Activated naive CD4-positive, alpha-beta T cell treated with anti-CD3 and anti-CD28 coated beads for 36 hours (primary cell): ENCODE data around the gene MAGEB4. TPM values are rescaled to one million over a fixed set of nuclear protein-coding genes. Genes with fewer than 3 reads are reported as not detected.

Source experiments
- CTCF ChIA-PET: fragments of 350-600 bp; sonication (Branson Sonifier 250); formaldehyde crosslinking; loops from one replicate; lab custom pipeline; 2021; ENCODE audit warnings: antibody characterized with exemption; lab: Charles Lee
- DNase-seq: peaks from one replicate; pipeline ENCODE4 v3.0.0-alpha.2; 2020
- H3K27ac Mint-ChIP-seq: one replicate; pipeline ENCODE4 v1.8.0; 2021; ENCODE audit warnings: mild to moderate bottlenecking, mixed read lengths
- H3K27me3 Mint-ChIP-seq: one replicate; pipeline ENCODE4 v1.8.0; 2021; ENCODE audit warnings: low read depth, mixed read lengths
- H3K36me3 Mint-ChIP-seq: one replicate; pipeline ENCODE4 v1.8.0; 2021; ENCODE audit warnings: low read depth, mixed read lengths
- H3K4me1 Mint-ChIP-seq: one replicate; pipeline ENCODE4 v1.8.0; 2021; ENCODE audit warnings: low read depth, mixed read lengths
- H3K4me3 Mint-ChIP-seq: one replicate; pipeline ENCODE4 v1.8.0; 2021; ENCODE audit warnings: mild to moderate bottlenecking, moderate library complexity, mixed read lengths
- H3K9me3 Mint-ChIP-seq: one replicate; pipeline ENCODE4 v1.8.0; 2021; ENCODE audit warnings: mixed read lengths
- intact Hi-C: fragments of 100-400 bp; cut with micrococcal nuclease; formaldehyde crosslinking; loops from one replicate; pipeline ENCODE4 v1.15.1; 2023
- total RNA-seq, 2 experiments: library from RNA; stranded (reverse); gene quantifications; one replicate each; pipeline ENCODE4 v1.2.3, GENCODE V29; 2021

Gene MAGEB4
- total RNA-seq, 2 experiments from 2014 or later, result not detected

DNA sequence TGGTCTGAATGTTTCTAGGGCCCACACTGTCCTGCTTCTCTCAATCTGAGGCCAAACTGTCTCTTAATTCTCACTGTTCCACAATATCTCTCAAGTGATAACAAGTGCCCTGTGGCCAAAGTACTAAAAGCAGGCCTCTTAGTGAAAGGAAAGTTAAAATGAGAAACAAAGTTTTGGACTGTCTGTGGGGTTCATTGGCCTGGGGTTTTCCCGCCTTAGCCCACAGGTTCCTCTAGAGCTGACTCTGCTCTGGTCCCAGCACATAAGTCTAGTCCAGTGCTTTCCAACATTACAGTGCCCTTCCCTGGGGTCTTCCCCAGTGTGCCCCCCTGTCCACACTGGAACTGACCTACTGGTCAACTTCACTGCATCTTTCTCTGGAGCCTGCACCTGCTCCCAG lies 11.5 kb downstream of the MAGEB4 start:
- H3K27ac Mint-ChIP-seq, result no peak overlapping the region
- intact Hi-C loops, result no loop called here
- H3K9me3 Mint-ChIP-seq, result no peaks in the 10 kb centered on the region
- CTCF ChIA-PET, result no interaction called here
- no peaks in the 10 kb centered on the region for H3K27me3 Mint-ChIP-seq
- H3K4me1 Mint-ChIP-seq, result no peaks in the 10 kb centered on the region
- H3K4me3 Mint-ChIP-seq, result no peak overlapping the region
- no peak for DNase-seq
- no peaks in the 10 kb centered on the region for H3K36me3 Mint-ChIP-seq

DNA sequence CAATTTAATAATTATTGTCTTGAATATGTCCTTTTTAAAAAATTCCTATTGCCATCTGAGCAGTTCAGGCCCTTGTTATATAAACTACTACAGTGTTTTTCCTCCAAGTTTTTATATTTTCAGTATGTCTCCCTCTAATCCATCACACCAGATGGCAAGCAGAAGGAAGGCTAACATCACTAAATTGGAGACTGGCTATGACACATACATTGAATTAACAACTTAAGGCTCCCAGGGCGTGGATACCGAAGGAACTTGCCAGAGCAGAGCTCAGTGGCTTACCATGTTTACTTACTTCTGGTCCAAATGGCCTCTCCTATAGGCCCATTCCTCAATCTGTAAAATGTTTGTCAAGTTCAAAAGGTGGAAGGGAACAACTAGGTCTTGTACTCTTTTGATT lies 18.1 kb downstream of the MAGEB4 start:
- H3K36me3 Mint-ChIP-seq, result no peaks in the 10 kb centered on the region
- no peaks in the 10 kb centered on the region for H3K9me3 Mint-ChIP-seq
- CTCF ChIA-PET, result no interaction called here
- no peaks in the 10 kb centered on the region for H3K27me3 Mint-ChIP-seq
- no peak overlapping the region for H3K4me3 Mint-ChIP-seq
- DNase-seq, result no peak
- intact Hi-C loops, result no loop called here
- H3K27ac Mint-ChIP-seq, result no peak overlapping the region
- no peaks in the 10 kb centered on the region for H3K4me1 Mint-ChIP-seq

DNA sequence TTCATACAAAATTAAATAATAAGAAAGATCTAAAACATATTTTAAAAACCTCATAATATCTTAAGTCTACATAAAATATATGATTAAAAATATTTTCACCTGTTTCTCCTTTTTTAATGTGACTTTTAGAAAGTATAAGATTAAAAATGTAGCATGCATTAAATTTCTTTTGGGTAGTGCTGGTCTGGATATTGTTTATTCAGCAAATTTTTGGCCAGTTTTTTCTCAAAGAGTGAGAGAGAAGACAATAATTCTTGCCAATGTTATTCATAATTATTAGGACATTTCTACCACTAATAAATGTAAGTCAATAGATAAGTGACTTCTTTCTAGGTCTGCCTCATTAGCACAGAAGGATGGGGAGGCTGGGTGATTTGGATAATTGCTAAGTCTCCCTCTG lies 19.2 kb downstream of the MAGEB4 start:
- CTCF ChIA-PET, result no interaction called here
- H3K4me3 Mint-ChIP-seq, result no peak overlapping the region
- H3K27ac Mint-ChIP-seq, result no peak overlapping the region
- DNase-seq, result no peak
- H3K4me1 Mint-ChIP-seq, result no peaks in the 10 kb centered on the region
- H3K27me3 Mint-ChIP-seq, result peaks cover 2% of the 10 kb centered on the region
- no peaks in the 10 kb centered on the region for H3K36me3 Mint-ChIP-seq
- no peaks in the 10 kb centered on the region for H3K9me3 Mint-ChIP-seq
- intact Hi-C loops, result no loop called here

DNA sequence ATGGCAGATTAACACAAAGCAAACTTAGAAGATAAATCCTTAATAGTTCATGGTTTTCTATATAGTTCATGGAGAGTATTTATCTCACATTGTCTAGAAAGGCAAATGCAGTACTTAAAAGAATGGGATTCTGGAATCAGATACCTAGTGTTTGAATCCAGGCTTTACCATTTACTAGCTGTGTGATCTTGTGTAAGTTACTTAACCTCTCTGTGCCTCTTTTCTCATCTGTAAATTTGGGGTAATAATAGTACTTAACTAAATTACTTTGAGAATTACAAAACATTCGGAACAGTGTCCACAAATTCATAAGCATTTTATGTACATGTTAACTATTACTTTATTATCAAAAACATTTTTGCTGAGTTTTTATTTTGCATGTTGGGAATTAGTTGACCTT lies 21.0 kb downstream of the MAGEB4 start:
- H3K27me3 Mint-ChIP-seq, result peaks cover 2% of the 10 kb centered on the region
- CTCF ChIA-PET, result no interaction called here
- no peak overlapping the region for H3K27ac Mint-ChIP-seq
- H3K4me1 Mint-ChIP-seq, result no peaks in the 10 kb centered on the region
- no peak for DNase-seq
- intact Hi-C loops, result no loop called here
- H3K4me3 Mint-ChIP-seq, result no peak overlapping the region
- no peaks in the 10 kb centered on the region for H3K9me3 Mint-ChIP-seq
- no peaks in the 10 kb centered on the region for H3K36me3 Mint-ChIP-seq

DNA sequence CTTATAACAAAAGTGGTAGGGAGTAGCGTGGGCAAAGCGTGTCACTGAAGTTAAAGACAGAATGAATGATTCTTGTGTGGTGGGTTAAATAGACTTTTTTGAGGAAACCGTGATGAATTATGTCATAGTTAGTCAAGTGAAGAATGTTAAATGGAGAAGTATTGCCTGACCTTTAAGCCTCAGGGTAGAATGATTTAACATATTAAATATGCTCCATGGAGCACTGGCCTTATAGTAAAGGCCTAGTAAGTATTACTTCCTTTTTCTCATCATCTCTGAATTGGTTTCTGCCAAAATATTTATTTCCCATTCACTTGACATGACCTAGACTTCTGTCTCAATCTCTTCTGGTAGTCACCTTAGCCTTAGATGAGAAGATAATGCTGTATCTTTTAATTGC lies 28.8 kb downstream of the MAGEB4 start:
- Mint-ChIP-seq H3K27me3 (no peaks in the 10 kb centered on the region), H3K4me3 (no peak overlapping the region), H3K9me3 (no peaks in the 10 kb centered on the region), H3K36me3 (no peaks in the 10 kb centered on the region), H3K4me1 (no peaks in the 10 kb centered on the region), H3K27ac (no peak overlapping the region)
- no peak for DNase-seq
- CTCF ChIA-PET, result no interaction called here
- intact Hi-C loops, result loop anchor here (10.0 kb wide), 1 partner anchor 324 kb away; no protein-coding TSS in a partner anchor

DNA sequence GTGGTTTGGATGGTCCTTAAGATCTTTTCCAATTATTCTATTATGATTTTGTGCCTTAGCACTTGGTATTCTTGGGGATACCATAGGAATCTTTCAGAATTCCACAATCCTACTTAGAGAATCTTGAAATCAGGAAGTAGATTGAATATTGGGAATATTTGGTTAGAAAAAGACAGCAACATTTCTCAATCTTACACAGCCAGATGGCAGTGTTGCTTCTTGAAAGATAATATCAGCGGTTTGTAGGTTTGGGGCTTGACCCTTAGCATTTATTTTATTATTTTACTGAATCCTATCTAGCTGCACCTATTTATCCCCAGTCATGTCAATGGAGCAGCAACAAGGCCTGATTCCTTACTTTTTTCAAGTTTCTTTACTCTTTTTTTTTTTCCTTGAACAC lies 33.7 kb downstream of the MAGEB4 start:
- no peak for DNase-seq
- peaks cover 5% of the 10 kb centered on the region for H3K4me1 Mint-ChIP-seq
- intact Hi-C loops, result loop anchor here (5.0 to 10.0 kb wide), 2 partner anchors 212 to 319 kb away; no protein-coding TSS in a partner anchor
- no peaks in the 10 kb centered on the region for H3K36me3 Mint-ChIP-seq
- CTCF ChIA-PET, result no interaction called here
- H3K4me3 Mint-ChIP-seq, result no peak overlapping the region
- H3K27me3 Mint-ChIP-seq, result no peaks in the 10 kb centered on the region
- no peaks in the 10 kb centered on the region for H3K9me3 Mint-ChIP-seq
- H3K27ac Mint-ChIP-seq, result no peak overlapping the region

DNA sequence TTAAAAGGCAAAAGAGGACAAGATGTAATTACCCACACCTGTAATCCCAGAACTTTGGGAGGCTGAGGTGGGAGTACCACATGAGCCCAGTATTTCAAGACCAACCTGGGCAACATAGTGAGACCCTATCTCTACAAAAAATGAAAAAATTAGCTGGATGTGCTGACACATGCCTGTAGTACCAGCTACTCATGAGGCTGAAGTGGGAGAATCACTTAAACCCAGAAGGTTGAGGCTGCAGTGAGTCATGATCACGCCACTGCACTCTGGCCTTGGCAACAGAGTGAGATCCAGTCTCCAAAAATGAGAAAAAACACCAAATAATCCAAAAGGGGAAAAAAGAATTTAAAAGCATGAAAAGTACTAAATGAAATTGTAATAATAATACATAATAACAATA lies 36.6 kb downstream of the MAGEB4 start:
- CTCF ChIA-PET, result no interaction called here
- Mint-ChIP-seq H3K27ac (no peak overlapping the region), H3K27me3 (no peaks in the 10 kb centered on the region), H3K9me3 (no peaks in the 10 kb centered on the region), H3K36me3 (no peaks in the 10 kb centered on the region), H3K4me3 (no peak overlapping the region), H3K4me1 (peaks cover 5% of the 10 kb centered on the region)
- intact Hi-C loops, result loop anchor here (5.0 to 10.0 kb wide), 2 partner anchors 209 to 316 kb away; no protein-coding TSS in a partner anchor
- DNase-seq, result no peak

- peaks cover 5% of the 10 kb centered on the region for H3K4me1 Mint-ChIP-seq
- H3K4me3 Mint-ChIP-seq, result no peak overlapping the region
- H3K27me3 Mint-ChIP-seq, result no peaks in the 10 kb centered on the region
- intact Hi-C loops, result loop anchor here (5.0 kb wide), 1 partner anchor 432 kb away; no protein-coding TSS in a partner anchor
- no peak overlapping the region for H3K27ac Mint-ChIP-seq
- DNase-seq, result no peak
- H3K9me3 Mint-ChIP-seq, result no peaks in the 10 kb centered on the region
- CTCF ChIA-PET, result interaction anchor here (0.8 kb wide), 1 partner anchor 224 kb away, joined by 3 read pairs; no protein-coding TSS in a partner anchor
- H3K36me3 Mint-ChIP-seq, result no peaks in the 10 kb centered on the region
These were observed 38.6 kb downstream of the MAGEB4 start for GRCh38 chrX:30280428-30280827.

DNA sequence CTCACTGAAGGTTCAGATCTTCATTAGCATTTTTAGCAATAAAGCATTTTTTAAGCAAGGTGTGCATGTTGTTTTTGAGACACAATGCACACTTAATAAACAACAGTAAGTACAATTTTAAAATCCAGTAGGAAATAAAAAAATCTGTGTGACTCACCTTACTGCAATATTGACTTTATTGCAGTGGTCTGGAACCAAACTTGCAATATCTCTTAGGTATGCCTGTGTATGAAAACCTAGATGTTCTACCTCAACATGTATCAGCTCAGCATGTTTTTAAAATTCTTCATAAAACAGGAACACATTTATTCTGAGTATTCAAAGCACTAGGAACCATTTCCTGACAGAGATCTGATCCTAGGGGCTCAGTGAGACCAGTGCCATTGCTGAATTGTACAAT lies 40.7 kb downstream of the MAGEB4 start:
- CTCF ChIA-PET, result interaction anchor here (0.5 kb wide), 1 partner anchor 583 kb away, joined by 3 read pairs; no protein-coding TSS in a partner anchor
- no peak for DNase-seq
- no peaks in the 10 kb centered on the region for H3K36me3 Mint-ChIP-seq
- H3K9me3 Mint-ChIP-seq, result no peaks in the 10 kb centered on the region
- no peak overlapping the region for H3K27ac Mint-ChIP-seq
- H3K27me3 Mint-ChIP-seq, result no peaks in the 10 kb centered on the region
- no peak overlapping the region for H3K4me3 Mint-ChIP-seq
- H3K4me1 Mint-ChIP-seq, result peaks cover 5% of the 10 kb centered on the region
- intact Hi-C loops, result loop anchor here (5.0 kb wide), 1 partner anchor 430 kb away; no protein-coding TSS in a partner anchor

DNA sequence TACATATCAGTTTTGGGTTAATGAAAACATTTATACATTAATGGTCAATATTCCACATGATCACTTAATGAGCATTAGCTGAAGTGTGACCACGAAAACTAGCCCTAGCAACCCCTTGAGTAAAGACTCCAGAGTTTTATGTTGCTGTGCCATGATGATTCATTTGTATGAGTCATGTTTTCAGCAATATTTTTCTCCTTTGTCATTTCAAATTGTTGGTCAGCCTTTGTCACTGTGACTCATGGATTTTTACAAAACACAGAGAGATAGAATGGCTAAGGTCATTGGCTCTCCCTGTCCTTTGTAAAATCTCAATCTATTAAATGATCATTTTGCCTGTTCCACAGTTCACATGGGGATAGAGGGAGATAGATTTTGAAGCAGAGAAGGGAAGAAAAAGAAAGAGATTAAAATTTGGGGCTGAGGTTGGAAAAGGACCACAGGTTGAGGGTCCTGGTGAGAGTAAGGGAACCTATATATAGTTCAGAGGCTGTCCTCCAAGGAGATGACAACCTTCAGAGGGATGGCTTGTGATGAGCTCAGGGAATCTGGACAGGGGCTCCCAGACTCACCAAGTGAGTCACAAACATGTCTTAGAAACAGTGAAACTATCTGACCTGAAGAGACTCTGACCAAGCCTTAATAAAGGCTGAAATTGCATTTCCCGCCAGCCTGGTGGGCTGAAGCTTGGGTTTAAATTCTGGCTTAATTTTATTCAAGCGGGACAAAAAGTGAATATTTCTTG lies 41.8 kb downstream of the MAGEB4 start:
- Mint-ChIP-seq H3K36me3 (no peaks in the 10 kb centered on the region), H3K4me3 (no peak overlapping the region), H3K27ac (no peak overlapping the region), H3K9me3 (no peaks in the 10 kb centered on the region), H3K4me1 (peaks cover 5% of the 10 kb centered on the region), H3K27me3 (no peaks in the 10 kb centered on the region)
- intact Hi-C loops, result loop anchor here (5.0 kb wide), 1 partner anchor 429 kb away; no protein-coding TSS in a partner anchor
- no peak for DNase-seq
- CTCF ChIA-PET, result no interaction called here

Other genes with a start within 250 kb of the MAGEB4 start
- gene MAGEB2, start 26.4 kb upstream of the MAGEB4 start, total RNA-seq, result not detected
- not detected for gene MAGEB3, start 11.3 kb upstream of the MAGEB4 start, total RNA-seq
- gene MAGEB1, start 5.1 kb downstream of the MAGEB4 start, total RNA-seq, result not detected
- gene NR0B1, start 67.4 kb downstream of the MAGEB4 start, total RNA-seq, result not detected